Prostate gland (tissue), 2 donors: Measurements from ENCODE around the gene RPS4Y2. TPM values are rescaled to one million over a fixed set of nuclear protein-coding genes. Genes with fewer than 3 reads are reported as not detected.

Experiments used
- DNase-seq: peaks from one replicate; pipeline ENCODE4 v3.0.0-alpha.2; 2019; ENCODE audit warnings: low spot score
- H3K27ac ChIP-seq, 2 donors: fragments of 200-600 bp; sonication (generic); 2 replicates each; pipeline ENCODE4 v1.5.1; 2017 to 2019
- H3K27me3 ChIP-seq: fragments of 200-600 bp; sonication (generic); replicated peaks from 2 replicates; pipeline ENCODE4 v1.5.1; 2019; ENCODE audit not compliant: insufficient read depth
- H3K36me3 ChIP-seq, 2 donors: fragments of 200-600 bp; sonication (generic); 1 replicate in 1 of 2; 2 replicates in 1 of 2; pipeline versions ENCODE4 v1.5.1 to v1.8.1; 2017 to 2019
- H3K4me1 ChIP-seq: fragments of 200-600 bp; sonication (generic); replicated peaks from 2 replicates; pipeline ENCODE4 v1.5.1; 2019
- H3K4me3 ChIP-seq, 2 donors: fragments of 200-600 bp; sonication (generic); 2 replicates each; pipeline ENCODE4 v1.5.1; 2017 to 2019
- H3K9me3 ChIP-seq: fragments of 200-600 bp; sonication (generic); 2 replicates; pipeline ENCODE4 v1.5.1; 2017
- CTCF ChIP-seq, 4 experiments: fragments of 200-600 bp in 2 of 4; fragments of 450-650 bp in 2 of 4; sonication (generic) in 2 of 4; IDR thresholded peaks; 1 replicate in 3 of 4; 2 replicates in 1 of 4; pipeline ENCODE4 v1.5.1; 2016 to 2019; ENCODE audit warnings: antibody characterized with exemption in 4 of 4, mild to moderate bottlenecking in 2 of 4, moderate library complexity in 2 of 4
- POLR2A ChIP-seq: fragments of 450-650 bp; IDR thresholded peaks from one replicate; pipeline ENCODE4 v1.6.1; 2016; ENCODE audit warnings: antibody characterized with exemption, mild to moderate bottlenecking
- POLR2AphosphoS5 ChIP-seq: sonication (generic); formaldehyde crosslinking; IDR thresholded peaks from one replicate; pipeline ENCODE4 v1.6.1; 2017; ENCODE audit warnings: antibody characterized with exemption
- WGBS: methylation state at CpG from one replicate; pipeline ENCODE4 v1.1.5; 2018; 5-methylcytosine and 5-hydroxymethylcytosine counted together
- intact Hi-C: fragments of 100-400 bp; cut with DNase I; formaldehyde crosslinking; loops from one replicate; pipeline ENCODE4 v1.14.2; 2022
- total RNA-seq, 2 donors: library from RNA; depleted of rRNA; stranded (reverse); fragments of >200 nt; gene quantifications; one replicate each; pipeline ENCODE4 v1.1.0, GENCODE V29; 2016

Gene RPS4Y2
- total RNA-seq: not detected

GRCh38 chrY:20755808-20756207 lies at the start of gene RPS4Y2:
Gene RPS4Y2 (plus strand): TSS chrY:20756108. CDS start chrY:20756164, 56 bp downstream.
- H3K27me3 ChIP-seq: no peaks in the 10 kb centered on the region
- no peak for TF ChIP-seq CTCF (IDR thresholded peaks at IDR 0.05)
- TF ChIP-seq POLR2A: no peak
- TF ChIP-seq POLR2AphosphoS5: no peak
- H3K36me3 ChIP-seq: no peaks in the 10 kb centered on the region
- 91% methylated on average over 20 of the region's 20 CpGs for WGBS
- H3K27ac ChIP-seq: no peak within 1 kb of the TSS
- intact Hi-C loops: no loop called here
- H3K4me3 ChIP-seq: no peak within 1 kb of the TSS
- DNase-seq: no peak
- no peaks in the 10 kb centered on the region for H3K9me3 ChIP-seq
- H3K4me1 ChIP-seq: no peaks in the 10 kb centered on the region

- no peak for DNase-seq
- WGBS: 91% methylated on average over 4 of the region's 4 CpGs
- no peaks in the 10 kb centered on the region for H3K27me3 ChIP-seq
- TF ChIP-seq CTCF (IDR thresholded peaks at IDR 0.05) (no peak), POLR2AphosphoS5 (no peak), POLR2A (no peak)
- no peaks in the 10 kb centered on the region for H3K36me3 ChIP-seq
- no peaks in the 10 kb centered on the region for H3K9me3 ChIP-seq
- no peak overlapping the region for H3K4me3 ChIP-seq
- intact Hi-C loops: no loop called here
- H3K4me1 ChIP-seq: no peaks in the 10 kb centered on the region
- H3K27ac ChIP-seq: no peak overlapping the region
These were observed 41.5 kb upstream of the RPS4Y2 start for GRCh38 chrY:20714391-20714790.

- intact Hi-C loops: no loop called here
- no peaks in the 10 kb centered on the region for H3K9me3 ChIP-seq
- no peaks in the 10 kb centered on the region for H3K27me3 ChIP-seq
- H3K36me3 ChIP-seq: no peaks in the 10 kb centered on the region
- WGBS: 80% methylated on average over 11 of the region's 11 CpGs
- H3K4me1 ChIP-seq: no peaks in the 10 kb centered on the region
- no peak overlapping the region for H3K27ac ChIP-seq
- TF ChIP-seq POLR2AphosphoS5: no peak
- no peak for TF ChIP-seq CTCF (IDR thresholded peaks at IDR 0.05)
- no peak for TF ChIP-seq POLR2A
- no peak for DNase-seq
- H3K4me3 ChIP-seq: no peak overlapping the region
These were observed 29.6 kb upstream of the RPS4Y2 start for GRCh38 chrY:20726184-20726907.

- H3K4me1 ChIP-seq: no peaks in the 10 kb centered on the region
- no peaks in the 10 kb centered on the region for H3K27me3 ChIP-seq
- H3K36me3 ChIP-seq: no peaks in the 10 kb centered on the region
- 33% methylated on average over 1 of the region's 1 CpG for WGBS
- no peak overlapping the region for H3K27ac ChIP-seq
- DNase-seq: no peak
- no peaks in the 10 kb centered on the region for H3K9me3 ChIP-seq
- TF ChIP-seq CTCF (IDR thresholded peaks at IDR 0.05) (no peak), POLR2AphosphoS5 (no peak), POLR2A (no peak)
- intact Hi-C loops: loop anchor here (5.0 kb wide), 1 partner anchor 178 kb away; no protein-coding TSS in a partner anchor
- no peak overlapping the region for H3K4me3 ChIP-seq
These were observed 20.7 kb upstream of the RPS4Y2 start for GRCh38 chrY:20735200-20735599.

GRCh38 chrY:20739806-20740205 lies 16.1 kb upstream of the RPS4Y2 start:
- WGBS: 67% methylated on average over 3 of the region's 3 CpGs
- TF ChIP-seq POLR2AphosphoS5 (no peak), POLR2A (no peak), CTCF (IDR thresholded peaks at IDR 0.05) (no peak)

More at GRCh38 chrY:20739806-20740205, 16.1 kb upstream of the RPS4Y2 start:
- Histone ChIP-seq H3K4me3 (no peak overlapping the region), H3K4me1 (no peaks in the 10 kb centered on the region), H3K27me3 (no peaks in the 10 kb centered on the region), H3K9me3 (no peaks in the 10 kb centered on the region), H3K36me3 (no peaks in the 10 kb centered on the region), H3K27ac (no peak overlapping the region)
- intact Hi-C loops: loop anchor here (5.0 kb wide), 1 partner anchor 183 kb away; no protein-coding TSS in a partner anchor
- DNase-seq: no peak
